ENCODE measurements around the gene SPRR1B. TPM values are rescaled to one million over a fixed set of nuclear protein-coding genes. Genes with fewer than 3 reads are reported as not detected.

The SPRR1B gene
- total RNA-seq, 4 donors from 2014 or later = not detected

GRCh38 chr1:153081736-153082135, 50.7 kb downstream of the SPRR1B start:
- H3K27me3 ChIP-seq = no peaks in the 10 kb centered on the region
- in situ Hi-C loops (cut with MboI; ENCODE audit: low pct_ligation_motif_present in 1 of 4, low pct_unique_long_range_greater_than_20kb in 1 of 4, low sequenced_read_pairs in 3 of 4) = no loop called here
- H3K27ac ChIP-seq = no peak overlapping the region
- no peak for DNase-seq
- WGBS, 2 donors (ENCODE audit: low coverage in 1 of 2) = 70 to 87% methylated on average over 3 of the region's 3 CpGs
- no peak overlapping the region for H3K4me3 ChIP-seq
- no peaks in the 10 kb centered on the region for H3K4me1 ChIP-seq
- H3K9me3 ChIP-seq = no peaks in the 10 kb centered on the region
- H3K36me3 ChIP-seq = no peaks in the 10 kb centered on the region
- TF ChIP-seq CTCF (IDR thresholded peaks at IDR 0.05) (no peak), POLR2AphosphoS5 (IDR thresholded peaks at IDR 0.05) (no peak), POLR2A (IDR thresholded peaks at IDR 0.05) (no peak), EP300 (IDR thresholded peaks at IDR 0.05; ENCODE audit: low read depth) (no peak)
- intact Hi-C loops (cut with DNase I; ENCODE audit: low total_unique reads) = no loop called here

Small RNAs within 50 kb of the gene (small RNA-seq; reads per million reads assigned to genes)
- gene AL356867.1 (0 reads per million in 4 donors), gene RF00322 (0 reads per million in 4 donors), gene SPRR1A (0 reads per million in 4 donors)

Other genes starting within 250 kb of the SPRR1B start
- not detected for gene LCE1E, start 244.9 kb upstream of the SPRR1B start, total RNA-seq
- not detected for gene LCE1D, start 234.5 kb upstream of the SPRR1B start, total RNA-seq
- not detected for gene LCE1C, start 224.6 kb upstream of the SPRR1B start, total RNA-seq
- gene LCE1B, start 219.2 kb upstream of the SPRR1B start, total RNA-seq = not detected
- not detected for gene LCE1A, start 203.7 kb upstream of the SPRR1B start, total RNA-seq
- not detected for gene LCE6A, start 188.3 kb upstream of the SPRR1B start, total RNA-seq
- gene LCE7A, start 171.2 kb upstream of the SPRR1B start, total RNA-seq = not detected
- not detected for gene SMCP, start 152.9 kb upstream of the SPRR1B start, total RNA-seq
- not detected for gene IVL, start 122.7 kb upstream of the SPRR1B start, total RNA-seq
- not detected for gene SPRR5, start 84.0 kb upstream of the SPRR1B start, total RNA-seq
- not detected for gene SPRR4, start 60.6 kb upstream of the SPRR1B start, total RNA-seq
- not detected for gene SPRR1A, start 47.1 kb upstream of the SPRR1B start, total RNA-seq
- not detected for gene SPRR3, start 29.5 kb upstream of the SPRR1B start, total RNA-seq
- not detected for gene SPRR2D, start 9.9 kb downstream of the SPRR1B start, total RNA-seq
- gene SPRR2A, start 26.3 kb downstream of the SPRR1B start, total RNA-seq = not detected
- gene SPRR2B, start 40.4 kb downstream of the SPRR1B start, total RNA-seq = not detected
- gene SPRR2E, start 63.3 kb downstream of the SPRR1B start, total RNA-seq = not detected
- gene SPRR2F, start 82.3 kb downstream of the SPRR1B start, total RNA-seq = not detected
- not detected for gene SPRR2G, start 119.7 kb downstream of the SPRR1B start, total RNA-seq
- gene LELP1, start 172.2 kb downstream of the SPRR1B start, total RNA-seq = not detected
- gene PRR9, start 186.4 kb downstream of the SPRR1B start, total RNA-seq = not detected
- gene LORICRIN, start 228.5 kb downstream of the SPRR1B start, total RNA-seq = not detected

Data from transverse colon (tissue), 4 donors.